Natural killer cell (primary cell): ENCODE measurements around the gene TNK1. TPM values are rescaled to one million over a fixed set of nuclear protein-coding genes. Genes with fewer than 3 reads are reported as not detected.

Source experiments
- ATAC-seq, 3 donors: fragments of 150-1000 bp in 2 of 3; fragments of 200-7000 bp in 1 of 3; cut with Tn5 transposase; 1 replicate in 1 of 3; 2 replicates in 2 of 3; pipeline ENCODE4 v1.10.0; 2021; ENCODE audit warnings: mild to moderate bottlenecking in 2 of 3, moderate library complexity in 2 of 3
- DNase-seq, 2 donors: peaks; one replicate each; pipeline versions ENCODE4 v3.0.0 to v3.0.0-alpha.2; 2013 to 2021; ENCODE audit warnings: mixed read lengths in 1 of 2
- H3K27ac ChIP-seq: one replicate; pipeline ENCODE4 v1.5.1; 2013; ENCODE audit warnings: mild to moderate bottlenecking, low read length
- H3K27me3 ChIP-seq: one replicate; pipeline ENCODE4 v1.6.1; 2013; ENCODE audit warnings: low read length; ENCODE audit not compliant: control insufficient read depth, insufficient read depth
- H3K36me3 ChIP-seq: one replicate; pipeline ENCODE4 v1.6.1; 2013; ENCODE audit warnings: low read length; ENCODE audit not compliant: control insufficient read depth, insufficient read depth
- H3K4me1 ChIP-seq: one replicate; pipeline ENCODE4 v1.6.1; 2013; ENCODE audit warnings: low read length; ENCODE audit not compliant: control insufficient read depth, insufficient read depth
- H3K4me3 ChIP-seq: one replicate; pipeline ENCODE4 v1.5.1; 2013; ENCODE audit warnings: low read length
- H3K9me3 ChIP-seq: one replicate; pipeline ENCODE4 v1.6.1; 2013; ENCODE audit warnings: low read length; ENCODE audit not compliant: control insufficient read depth, insufficient read depth
- H3K27ac Mint-ChIP-seq, 2 donors: one replicate each; pipeline ENCODE4 v1.8.0; 2022; ENCODE audit warnings: mild to moderate bottlenecking in 2 of 2, mixed read lengths in 2 of 2, moderate library complexity in 1 of 2
- H3K27me3 Mint-ChIP-seq, 2 donors: one replicate each; pipeline ENCODE4 v1.8.0; 2022; ENCODE audit warnings: low read depth in 2 of 2, mixed read lengths in 2 of 2
- H3K36me3 Mint-ChIP-seq: one replicate; pipeline ENCODE4 v1.8.0; 2022; ENCODE audit warnings: mixed read lengths
- H3K4me1 Mint-ChIP-seq, 2 donors: one replicate each; pipeline ENCODE4 v1.8.0; 2022; ENCODE audit warnings: mixed read lengths in 2 of 2
- H3K4me3 Mint-ChIP-seq: one replicate; pipeline ENCODE4 v1.8.0; 2022; ENCODE audit warnings: mild to moderate bottlenecking, moderate library complexity, mixed read lengths
- H3K9me3 Mint-ChIP-seq, 2 donors: one replicate each; pipeline ENCODE4 v1.8.0; 2022; ENCODE audit warnings: mixed read lengths in 2 of 2
- WGBS: methylation state at CpG from one replicate; pipeline ENCODE4 v1.1.7; 2013; ENCODE audit warnings: missing lambda C conversion rate; ENCODE audit not compliant: insufficient coverage; 5-methylcytosine and 5-hydroxymethylcytosine counted together
- intact Hi-C: fragments of 100-400 bp; cut with micrococcal nuclease; formaldehyde crosslinking; loops from one replicate; pipeline ENCODE4 v1.14.2; 2022
- total RNA-seq, 4 donors: library from RNA; stranded (reverse); fragments of 120-200 nt in 1 of 4; gene quantifications; one replicate each; pipeline versions ENCODE4 v1.2.3 to v1.2.4, GENCODE V29; 2013 to 2022
- TF ChIP-seq, protein P1 (sequence below): fragments of 200-600 bp; IDR thresholded peaks from one replicate; pipeline ENCODE4 v1.8.0; 2022; ENCODE audit warnings: antibody characterized with exemption

The TNK1 gene
- total RNA-seq, 3 donors from 2014 or later (not counting 1 experiment from before 2014, with no cell fraction given) = 0.18 to 1.7 (median 0.73) TPM

DNA sequence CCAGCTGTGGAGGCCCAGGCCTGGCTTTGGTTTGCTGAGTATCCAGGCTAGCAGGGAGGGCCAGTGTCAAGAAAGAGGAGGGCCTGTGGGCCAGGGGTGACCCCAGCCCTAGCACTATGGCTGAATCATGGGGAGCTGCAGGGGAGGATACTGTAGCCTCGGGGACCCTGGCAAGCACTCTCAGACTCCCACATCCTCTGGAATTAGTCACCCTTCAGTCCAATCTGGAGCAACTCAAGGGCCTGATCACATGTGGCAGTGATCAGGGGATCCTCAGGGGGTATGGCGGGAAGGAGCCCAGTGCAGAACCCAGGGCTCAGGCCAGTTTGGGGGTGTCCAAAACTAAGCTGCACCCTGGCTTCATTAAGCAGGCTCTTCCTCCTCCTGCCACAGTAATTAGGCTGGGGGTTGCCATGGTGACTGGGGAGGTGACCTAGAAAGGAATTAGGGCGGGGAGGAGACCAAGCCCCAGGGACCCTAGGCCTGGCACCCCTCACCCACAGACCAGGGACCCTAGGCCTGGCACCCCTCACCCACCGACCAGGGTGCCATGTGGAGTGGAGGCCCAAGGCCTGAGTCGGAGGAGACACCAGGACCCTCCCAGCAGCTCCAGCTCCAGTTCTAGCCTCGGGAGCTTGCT is 32.6 kb downstream of the TNK1 start:
- 85% methylated on average over 6 of the region's 6 CpGs for whole genome bisulfite sequencing
- intact Hi-C loops = no loop called here
- no peak overlapping the region for H3K27ac ChIP-seq

GRCh38 chr17:7414837-7415236 is 33.9 kb downstream of the TNK1 start:
- no peak for ATAC-seq
- no peak for DNase-seq
- H3K9me3 ChIP-seq = no peaks in the 10 kb centered on the region
- intact Hi-C loops = no loop called here
- peaks cover 0 to 2% of the 10 kb centered on the region in 2 donors for H3K27me3 Mint-ChIP-seq
- no peak overlapping the region for H3K4me3 ChIP-seq
- no peaks in the 10 kb centered on the region for H3K36me3 ChIP-seq
- no peaks in the 10 kb centered on the region for H3K9me3 Mint-ChIP-seq
- 89% methylated on average over 14 of the region's 14 CpGs for WGBS
- H3K4me1 Mint-ChIP-seq = no peaks in the 10 kb centered on the region
- no peak overlapping the region for H3K27ac ChIP-seq
- TF ChIP-seq, protein P1, sequence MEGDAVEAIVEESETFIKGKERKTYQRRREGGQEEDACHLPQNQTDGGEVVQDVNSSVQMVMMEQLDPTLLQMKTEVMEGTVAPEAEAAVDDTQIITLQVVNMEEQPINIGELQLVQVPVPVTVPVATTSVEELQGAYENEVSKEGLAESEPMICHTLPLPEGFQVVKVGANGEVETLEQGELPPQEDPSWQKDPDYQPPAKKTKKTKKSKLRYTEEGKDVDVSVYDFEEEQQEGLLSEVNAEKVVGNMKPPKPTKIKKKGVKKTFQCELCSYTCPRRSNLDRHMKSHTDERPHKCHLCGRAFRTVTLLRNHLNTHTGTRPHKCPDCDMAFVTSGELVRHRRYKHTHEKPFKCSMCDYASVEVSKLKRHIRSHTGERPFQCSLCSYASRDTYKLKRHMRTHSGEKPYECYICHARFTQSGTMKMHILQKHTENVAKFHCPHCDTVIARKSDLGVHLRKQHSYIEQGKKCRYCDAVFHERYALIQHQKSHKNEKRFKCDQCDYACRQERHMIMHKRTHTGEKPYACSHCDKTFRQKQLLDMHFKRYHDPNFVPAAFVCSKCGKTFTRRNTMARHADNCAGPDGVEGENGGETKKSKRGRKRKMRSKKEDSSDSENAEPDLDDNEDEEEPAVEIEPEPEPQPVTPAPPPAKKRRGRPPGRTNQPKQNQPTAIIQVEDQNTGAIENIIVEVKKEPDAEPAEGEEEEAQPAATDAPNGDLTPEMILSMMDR = no peak
- no peak overlapping the region for H3K4me3 Mint-ChIP-seq
- H3K4me1 ChIP-seq = no peaks in the 10 kb centered on the region
- no peaks in the 10 kb centered on the region for H3K27me3 ChIP-seq
- H3K36me3 Mint-ChIP-seq = no peaks in the 10 kb centered on the region
- no peak overlapping the region for H3K27ac Mint-ChIP-seq

More for the DNA sequence above, 32.6 kb downstream of the TNK1 start:
- H3K36me3 Mint-ChIP-seq = no peaks in the 10 kb centered on the region
- Histone ChIP-seq H3K9me3 (no peaks in the 10 kb centered on the region), H3K4me3 (no peak overlapping the region), H3K36me3 (no peaks in the 10 kb centered on the region), H3K27me3 (no peaks in the 10 kb centered on the region), H3K4me1 (peaks cover 3% of the 10 kb centered on the region)
- no peak for ATAC-seq
- no peak for DNase-seq
- H3K9me3 Mint-ChIP-seq = no peaks in the 10 kb centered on the region
- H3K4me3 Mint-ChIP-seq = no peak overlapping the region
- TF ChIP-seq, protein P1 = no peak
- no peak overlapping the region for H3K27ac Mint-ChIP-seq
- peaks cover 6 to 11% of the 10 kb centered on the region in 2 donors for H3K27me3 Mint-ChIP-seq
- peaks cover 0 to 4% of the 10 kb centered on the region in 2 donors for H3K4me1 Mint-ChIP-seq

DNA sequence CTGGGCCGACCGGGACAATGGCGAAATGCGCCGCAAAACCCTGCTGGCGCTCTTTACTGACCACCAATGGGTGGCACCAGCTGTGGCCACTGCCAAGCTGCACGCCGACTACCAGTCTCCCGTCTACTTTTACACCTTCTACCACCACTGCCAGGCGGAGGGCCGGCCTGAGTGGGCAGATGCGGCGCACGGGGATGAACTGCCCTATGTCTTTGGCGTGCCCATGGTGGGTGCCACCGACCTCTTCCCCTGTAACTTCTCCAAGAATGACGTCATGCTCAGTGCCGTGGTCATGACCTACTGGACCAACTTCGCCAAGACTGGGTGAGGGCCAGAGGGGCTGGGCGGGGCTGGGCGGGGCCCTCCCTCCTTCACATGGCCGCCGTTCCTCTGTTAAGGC is 34.9 kb downstream of the TNK1 start:
- 91% methylated on average over 23 of the region's 23 CpGs for WGBS
- no peak for ATAC-seq

More for the DNA sequence above, 34.9 kb downstream of the TNK1 start:
- Histone ChIP-seq H3K27ac (no peak overlapping the region), H3K27me3 (no peaks in the 10 kb centered on the region), H3K4me1 (no peaks in the 10 kb centered on the region), H3K9me3 (no peaks in the 10 kb centered on the region), H3K36me3 (no peaks in the 10 kb centered on the region), H3K4me3 (no peak overlapping the region)
- no peaks in the 10 kb centered on the region for H3K27me3 Mint-ChIP-seq
- H3K36me3 Mint-ChIP-seq = no peaks in the 10 kb centered on the region
- no peaks in the 10 kb centered on the region for H3K9me3 Mint-ChIP-seq
- H3K4me3 Mint-ChIP-seq = no peak overlapping the region
- H3K4me1 Mint-ChIP-seq = no peaks in the 10 kb centered on the region
- TF ChIP-seq, protein P1 = no peak
- no peak overlapping the region for H3K27ac Mint-ChIP-seq
- intact Hi-C loops = no loop called here
- no peak for DNase-seq
